GM15510 (cell line): ENCODE measurements around the gene PKD1.

Source experiments
- POLR2A ChIP-seq: IDR thresholded peaks from 3 replicates; pipeline ENCODE4 v1.6.1; 2011; ENCODE audit warnings: borderline replicate concordance; ENCODE audit not compliant: insufficient read length; ENCODE audit errors: extremely low read depth

PKD1 gene

DNA sequence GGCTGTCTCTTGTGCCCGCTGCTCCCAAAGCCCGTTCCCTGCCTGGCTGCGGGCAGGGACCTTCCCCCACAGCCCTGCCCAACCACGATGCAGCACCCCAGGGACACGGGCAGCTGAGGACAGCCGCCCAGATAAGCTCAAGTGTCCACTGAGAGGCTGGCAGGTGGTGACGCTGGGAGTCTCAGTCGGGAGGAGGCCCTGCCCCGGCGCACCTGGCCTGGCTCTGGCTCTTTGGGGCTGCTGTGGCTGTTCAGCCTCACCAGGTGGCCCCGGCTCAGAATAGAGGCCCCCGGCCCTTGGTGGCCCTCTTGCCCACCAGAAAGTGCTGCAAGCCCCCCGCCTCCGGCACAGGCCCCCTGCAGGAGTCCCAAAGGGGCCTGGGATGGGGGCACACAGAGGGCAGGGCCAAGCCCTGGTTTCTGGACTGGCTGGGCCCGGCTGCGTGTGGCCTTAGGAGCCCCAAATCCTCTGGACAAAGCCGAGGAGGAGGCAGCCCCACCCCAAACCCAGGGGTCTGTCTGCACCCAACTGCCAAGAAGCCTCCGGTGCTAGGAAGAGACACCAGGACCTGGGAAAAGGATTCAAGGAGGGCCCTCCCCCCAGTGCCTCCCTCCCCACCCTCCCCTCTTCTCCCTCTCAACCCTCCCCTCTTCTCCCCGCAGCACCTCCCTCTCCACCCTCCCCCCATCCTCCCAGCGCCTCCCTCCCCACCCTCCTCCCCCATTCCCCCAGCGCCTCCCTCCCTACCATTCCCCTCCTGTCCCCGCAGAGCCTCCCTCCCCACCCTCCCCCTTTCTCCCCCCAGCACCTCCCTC, 93.3 kb downstream of the PKD1 start:
- no peak for TF ChIP-seq POLR2A

DNA sequence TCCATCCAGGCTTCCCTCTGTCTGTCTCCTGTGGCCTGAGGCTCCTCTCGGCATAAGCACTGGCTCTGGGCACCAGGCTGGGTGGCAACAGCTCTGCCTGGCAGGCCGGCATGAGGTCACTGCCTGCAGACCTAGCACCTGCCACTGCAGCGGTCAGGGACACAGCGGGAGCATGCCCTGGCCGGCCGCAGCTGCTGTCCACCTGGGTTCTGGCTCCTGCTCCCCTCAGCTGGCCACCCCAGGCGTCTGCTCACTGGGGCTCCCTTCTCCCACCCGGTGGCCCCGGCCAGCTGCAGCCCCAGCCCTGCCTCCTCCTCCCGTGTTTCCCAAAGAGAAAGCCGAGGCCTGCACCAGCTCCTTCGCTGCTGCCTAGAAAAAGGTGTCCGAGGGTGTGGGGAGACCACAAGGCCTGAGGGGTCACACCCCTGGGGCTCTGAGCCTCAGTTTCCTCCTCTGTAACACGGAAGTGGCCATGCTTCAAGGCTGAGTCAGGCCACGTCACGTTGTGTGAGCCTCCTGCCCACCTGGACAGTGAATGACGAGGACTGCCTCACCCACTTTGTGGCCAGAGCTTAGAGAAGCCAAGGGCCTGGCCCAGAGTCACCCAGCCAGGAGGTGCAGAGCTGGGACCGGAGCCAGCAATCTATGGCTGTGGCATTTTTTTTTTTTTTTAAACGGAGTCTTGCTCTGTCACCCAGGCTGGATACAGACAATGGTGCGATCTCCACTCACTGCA, 94.7 kb downstream of the PKD1 start:
- no peak for TF ChIP-seq POLR2A

DNA sequence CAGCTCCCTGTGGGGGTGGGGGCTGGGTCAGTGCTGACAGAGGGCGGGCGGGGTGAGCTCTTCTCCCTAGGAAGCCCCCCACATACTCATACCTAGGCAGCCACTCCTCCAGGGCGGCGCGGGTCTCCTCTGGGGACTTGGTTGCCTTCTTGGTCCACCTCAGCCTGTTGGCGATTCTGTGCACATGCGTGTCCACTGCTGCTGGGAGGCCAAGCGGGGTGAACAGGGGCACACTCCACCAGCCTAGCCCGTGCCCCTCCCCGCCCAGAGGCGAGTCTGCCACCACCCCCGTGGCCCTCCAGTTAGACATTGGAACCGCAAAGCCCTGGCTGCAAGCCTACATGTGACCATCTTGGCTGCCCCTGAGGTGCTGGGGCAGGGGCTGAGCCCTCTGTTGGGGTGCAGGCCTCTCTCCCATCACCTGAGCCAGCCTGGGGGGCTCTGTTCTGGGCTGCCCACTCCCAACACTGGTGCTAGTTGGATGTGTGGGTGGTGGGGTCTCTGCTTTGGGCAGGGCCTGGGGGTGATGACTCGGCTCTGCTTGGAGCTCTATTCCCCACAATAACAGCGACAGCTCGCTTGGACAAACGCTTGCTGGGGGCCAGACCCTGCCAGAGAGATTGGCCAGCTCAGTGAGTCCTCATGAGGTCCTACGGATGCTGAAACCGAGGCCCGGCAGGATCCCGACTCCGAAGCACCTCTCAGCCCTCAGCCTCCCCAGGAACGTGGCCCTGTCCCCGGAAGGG, 95.5 kb downstream of the PKD1 start:
- TF ChIP-seq POLR2A, result no peak

DNA sequence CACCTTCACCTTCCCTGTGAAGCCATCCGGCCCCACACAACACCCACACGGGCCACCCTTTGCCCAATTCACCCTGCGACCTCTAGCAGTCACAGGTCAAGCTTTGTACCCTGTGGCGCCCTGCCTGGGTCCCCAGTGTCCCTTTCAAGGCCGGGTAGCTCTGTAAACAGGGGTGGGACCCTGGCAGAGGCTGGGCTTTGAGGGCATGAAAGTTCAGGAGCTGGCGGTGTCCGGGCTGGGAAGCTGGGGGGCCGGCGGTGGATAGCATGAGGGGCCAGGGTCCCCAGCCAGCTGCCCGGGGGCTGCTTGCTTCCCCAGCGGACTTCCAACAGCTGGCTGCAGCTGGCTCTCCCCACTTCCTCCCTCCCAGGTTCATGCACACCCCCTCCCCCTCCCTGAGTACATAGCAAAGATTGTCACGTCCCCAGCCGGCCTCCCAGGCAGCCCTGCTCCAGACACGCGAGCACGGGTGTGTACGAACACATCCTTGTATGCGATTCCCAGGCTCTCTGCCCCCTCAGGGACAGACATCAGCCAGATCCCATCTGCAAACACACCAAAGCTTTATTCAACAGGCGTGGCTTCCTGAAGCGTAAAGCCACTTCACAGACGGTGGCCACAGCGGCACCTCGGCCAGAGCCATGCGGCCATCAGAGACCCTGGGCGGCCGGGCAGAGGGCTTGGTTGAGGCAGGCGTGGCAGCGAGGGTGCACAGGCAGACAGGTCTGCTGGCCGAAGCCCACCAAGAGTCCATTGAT, 96.2 kb downstream of the PKD1 start:
- TF ChIP-seq POLR2A, result no peak
